ENCODE measurements around the gene ANKRD13A. TPM values are rescaled to one million over a fixed set of nuclear protein-coding genes. Genes with fewer than 3 reads are reported as not detected.

Gene ANKRD13A
- total RNA-seq, 1 experiment from 2014 or later: 19.9 TPM

GRCh38 chr12:109951751-109952150 is 47.5 kb upstream of the ANKRD13A start (continued):
- TF ChIP-seq ZNF274 (IDR thresholded peaks at IDR 0.05; ENCODE audit: low read depth, low read length) (no peak), SIN3A (IDR thresholded peaks at IDR 0.05; ENCODE audit: low read depth) (peak; percentile 61; the same call in 1 of the 2 replicates), EGR1 (IDR thresholded peaks at IDR 0.05; ENCODE audit: low read depth) (peak; percentile 87)

GRCh38 chr12:109952160-109952858 is 46.9 kb upstream of the ANKRD13A start:
- Histone ChIP-seq H3K9me2 (ENCODE audit: insufficient read depth) (no peaks in the 10 kb centered on the region), H3K4me1 (ENCODE audit: control insufficient read depth in 1 of 2, insufficient read depth in 2 of 2, low read length in 2 of 2) (peaks cover 31 to 37% of the 10 kb centered on the region in 2 experiments), H4K20me1 (ENCODE audit: insufficient read depth) (no peaks in the 10 kb centered on the region), H3K9ac (ENCODE audit: low read length) (peak overlapping the region; percentile 48), H2AFZ (ENCODE audit: low read depth, low read length, poor library complexity, severe bottlenecking) (no peak overlapping the region), H3K4me2 (ENCODE audit: low read length) (peak overlapping the region; percentile 76), H3K79me2 (ENCODE audit: insufficient read depth, low read length) (no peaks in the 10 kb centered on the region), H3K27ac (ENCODE audit: low read depth, low read length) (peak overlapping the region; percentile 92), H3K27me3 (ENCODE audit: insufficient read depth, low read length) (no peaks in the 10 kb centered on the region), H3K9me3 (ENCODE audit: control insufficient read depth in 1 of 2, insufficient read depth in 1 of 2, low read depth in 1 of 2, low read length in 2 of 2) (no peaks in the 10 kb centered on the region), H3K4me3 (replicated peaks in 1 of 2; ENCODE audit: low read depth in 1 of 2, low read length in 2 of 2) (peak overlapping the region in 1 of 2 experiments; percentile 29; a peak in 1 of 4 replicates), H3K36me3 (ENCODE audit: control insufficient read depth in 1 of 2, insufficient read depth in 2 of 2, low read length in 2 of 2) (0 out of 4 replicates have a peak, but pooled peaks cover 3 to 11% of the 10 kb centered on the region in 2 experiments)
- intact Hi-C loops (cut with micrococcal nuclease): no loop called here
- peak; percentile 28 for ATAC-seq
- ChIA-PET POLR2A (no interaction called here), CTCF (no interaction called here), RAD21 (ENCODE audit: low non-redundant PET in 1 of 2, low total read pairs in 2 of 2, uncharacterized antibody in 2 of 2, unreplicated experiment in 2 of 2) (no interaction called here)
- no peak for DNase-seq (ENCODE audit: low read depth, low spot score)
- TF ChIP-seq FOSL1 (IDR thresholded peaks at IDR 0.05; ENCODE audit: low read depth) (no peak), CTCF (IDR thresholded peaks at IDR 0.05 in 2 of 3, conservative IDR thresholded peaks at IDR 0.05 in 1 of 3; ENCODE audit: borderline replicate concordance in 1 of 3, insufficient read depth in 1 of 3, low read depth in 2 of 3, low read length in 2 of 3) (no peak), ELF1 (IDR thresholded peaks at IDR 0.05; ENCODE audit: borderline replicate concordance, low read depth) (no peak), REST (IDR thresholded peaks at IDR 0.05; ENCODE audit: low read depth) (no peak), CBX3 (IDR thresholded peaks at IDR 0.05; ENCODE audit: low read depth) (no peak), EZH2phosphoT487 (IDR thresholded peaks at IDR 0.05; ENCODE audit: borderline replicate concordance) (no peak), SIN3A (IDR thresholded peaks at IDR 0.05; ENCODE audit: low read depth) (no peak), POLR2AphosphoS5 (IDR thresholded peaks at IDR 0.05; ENCODE audit: low read depth, low read length) (no peak), ZFX (IDR thresholded peaks at IDR 0.05) (no peak)
- no TSS peak for BruUV-seq (replicated peaks)
